Keratinocyte (primary cell): ENCODE data around the gene S100A7A. TPM values are rescaled to one million over a fixed set of nuclear protein-coding genes. Genes with fewer than 3 reads are reported as not detected.

Source experiments
- DNase-seq: peaks from one replicate; pipeline ENCODE4 v3.0.0-alpha.2; 2011; ENCODE audit warnings: low read depth, missing footprints, low spot score
- FAIRE-seq: peaks from 2 replicates; lab custom pipeline; 2011; peaks lifted over from hg19 to GRCh38; lab: Jason Lieb, UNC
- H2AFZ ChIP-seq: 2 replicates; pipeline ENCODE4 v1.6.0; 2012; ENCODE audit warnings: low read length, control low read depth, inconsistent platforms; ENCODE audit not compliant: control insufficient read depth
- H3K27ac ChIP-seq: 2 replicates; pipeline ENCODE4 v1.5.1; 2011; ENCODE audit warnings: low read length; ENCODE audit not compliant: control insufficient read depth, insufficient read depth
- H3K27me3 ChIP-seq: 3 replicates; pipeline ENCODE4 v1.6.0; 2011; ENCODE audit warnings: low read length; ENCODE audit not compliant: control insufficient read depth, insufficient read depth; ENCODE audit errors: extremely low read depth
- H3K36me3 ChIP-seq, 2 experiments: 2 replicates in 1 of 2; 3 replicates in 1 of 2; pipeline ENCODE4 v1.5.1; 2011; ENCODE audit warnings: low read length in 2 of 2, mild to moderate bottlenecking in 1 of 2; ENCODE audit not compliant: control insufficient read depth in 2 of 2, insufficient read depth in 2 of 2; ENCODE audit errors: extremely low read depth in 1 of 2
- H3K4me1 ChIP-seq: 3 replicates; pipeline ENCODE4 v1.5.1; 2011; ENCODE audit warnings: low read length; ENCODE audit not compliant: control insufficient read depth, insufficient read depth; ENCODE audit errors: extremely low read depth
- H3K4me2 ChIP-seq: 3 replicates; pipeline ENCODE4 v1.6.0; 2011; ENCODE audit warnings: low read depth, low read length; ENCODE audit not compliant: control insufficient read depth, insufficient read depth; ENCODE audit errors: extremely low read depth
- H3K4me3 ChIP-seq, 3 experiments: fragments of 200-600 bp in 1 of 3; sonication (generic) in 1 of 3; 2 replicates in 2 of 3; 3 replicates in 1 of 3; pipeline ENCODE4 v1.5.1; 2011 to 2016; ENCODE audit warnings: low read length in 3 of 3, mild to moderate bottlenecking in 3 of 3, control low read depth in 2 of 3, inconsistent platforms in 1 of 3, low read depth in 1 of 3, mixed read lengths in 1 of 3, mixed run types in 1 of 3, moderate library complexity in 1 of 3; ENCODE audit not compliant: control insufficient read depth in 2 of 3, insufficient read depth in 2 of 3; ENCODE audit errors: extremely low read depth in 1 of 3
- H3K79me2 ChIP-seq: 2 replicates; pipeline ENCODE4 v1.6.0; 2012; ENCODE audit warnings: low read length; ENCODE audit not compliant: control insufficient read depth, insufficient read depth
- H3K9ac ChIP-seq: 3 replicates; pipeline ENCODE4 v1.6.0; 2011; ENCODE audit warnings: low read length; ENCODE audit not compliant: control insufficient read depth, insufficient read depth; ENCODE audit errors: extremely low read depth
- H3K9me1 ChIP-seq: 3 replicates; pipeline ENCODE4 v1.6.0; 2011; ENCODE audit warnings: low read length; ENCODE audit not compliant: control insufficient read depth, insufficient read depth; ENCODE audit errors: extremely low read depth
- H3K9me3 ChIP-seq: 2 replicates; pipeline ENCODE4 v1.5.1; 2012; ENCODE audit warnings: low read depth, low read length; ENCODE audit not compliant: control insufficient read depth
- H4K20me1 ChIP-seq: 3 replicates; pipeline ENCODE4 v1.6.0; 2011; ENCODE audit warnings: low read length; ENCODE audit not compliant: control insufficient read depth, insufficient read depth; ENCODE audit errors: extremely low read depth
- CTCF ChIP-seq, 3 experiments: IDR thresholded peaks in 1 of 3; conservative IDR thresholded peaks in 1 of 3; optimal IDR thresholded peaks in 1 of 3; 2 replicates in 2 of 3; 3 replicates in 1 of 3; pipeline versions ENCODE3 to v1.5.1; 2011; ENCODE audit warnings: low read length in 3 of 3, mild to moderate bottlenecking in 3 of 3, moderate library complexity in 2 of 3, control low read depth in 1 of 3, inconsistent platforms in 1 of 3; ENCODE audit not compliant: insufficient read depth in 2 of 3; ENCODE audit errors: extremely low read depth in 1 of 3
- EZH2 ChIP-seq: IDR thresholded peaks from one replicate; pipeline ENCODE4 v1.6.1; 2012; ENCODE audit warnings: inconsistent platforms, mild to moderate bottlenecking, low read length, moderate library complexity
- dilution Hi-C: fragments of 300-500 bp; cut with MboI; formaldehyde crosslinking; loops from one replicate; pipeline ENCODE4 v1.7.0; 2020; ENCODE audit warnings: low sequenced_read_pairs; ENCODE audit not compliant: extremely low pct_ligation_motif_present
- polyA plus RNA-seq, 5 experiments: library from polyadenylated mRNA; depleted of rRNA in 3 of 5; stranded (reverse) in 3 of 5; stranded (forward) in 1 of 5; unstranded in 1 of 5; fragments of >200 nt; gene quantifications; 1 replicate in 1 of 5; 2 replicates in 3 of 5; 3 replicates in 1 of 5; pipeline versions ENCODE4 v1.2.1 to v1.2.3, GENCODE V29; 2011 to 2012; ENCODE audit warnings: missing spikeins in 2 of 5, low read depth in 1 of 5, low replicate concordance in 1 of 5

S100A7A gene
- polyA plus RNA-seq, 1 donor (not counting 4 experiments of a cell fraction or from before 2014, with no cell fraction given): not detected

- H2AFZ ChIP-seq: no peak overlapping the region
- H3K9ac ChIP-seq: no peak overlapping the region
- no peak overlapping the region for H3K4me2 ChIP-seq
- dilution Hi-C loops: no loop called here
- FAIRE-seq (no peak), DNase-seq (no peak)
- H3K36me3 ChIP-seq: no peaks in the 10 kb centered on the region
- no peaks in the 10 kb centered on the region for H3K9me1 ChIP-seq
- H3K27ac ChIP-seq: no peak overlapping the region
- H3K27me3 ChIP-seq: no peaks in the 10 kb centered on the region
- no peak for TF ChIP-seq CTCF (optimal IDR thresholded peaks at IDR 0.05 in 1 of 3, IDR thresholded peaks at IDR 0.05 in 1 of 3, conservative IDR thresholded peaks at IDR 0.05 in 1 of 3; ENCODE audit: extremely low read depth in 1 of 3, insufficient read depth in 2 of 3, low read length in 3 of 3)
- TF ChIP-seq EZH2: no peak
- H3K79me2 ChIP-seq: no peaks in the 10 kb centered on the region
- H3K9me3 ChIP-seq: peaks cover 3% of the 10 kb centered on the region
- peaks cover 23% of the 10 kb centered on the region for H3K4me1 ChIP-seq
- no peak overlapping the region for H3K4me3 ChIP-seq
- no peaks in the 10 kb centered on the region for H4K20me1 ChIP-seq
Observed at GRCh38 chr1:153379591-153379990, 36.7 kb upstream of the S100A7A start.

GRCh38 chr1:153380711-153381110, 35.6 kb upstream of the S100A7A start:
- TF ChIP-seq EZH2: no peak
- TF ChIP-seq CTCF (optimal IDR thresholded peaks at IDR 0.05 in 1 of 3, IDR thresholded peaks at IDR 0.05 in 1 of 3, conservative IDR thresholded peaks at IDR 0.05 in 1 of 3; ENCODE audit: extremely low read depth in 1 of 3, insufficient read depth in 2 of 3, low read length in 3 of 3): no peak
- Histone ChIP-seq H3K9ac (no peak overlapping the region), H4K20me1 (no peaks in the 10 kb centered on the region), H3K4me3 (no peak overlapping the region), H3K9me3 (peaks cover 3% of the 10 kb centered on the region), H3K27me3 (no peaks in the 10 kb centered on the region), H2AFZ (no peak overlapping the region), H3K4me1 (peaks cover 28% of the 10 kb centered on the region), H3K36me3 (no peaks in the 10 kb centered on the region), H3K4me2 (no peak overlapping the region), H3K27ac (no peak overlapping the region), H3K9me1 (no peaks in the 10 kb centered on the region), H3K79me2 (no peaks in the 10 kb centered on the region)
- DNase-seq (no peak), FAIRE-seq (no peak)
- dilution Hi-C loops: no loop called here
